GM18909 (cell line): ENCODE results near the gene PHACTR1.
"Not testable (repeated sequence)": the region's sequence is repeated elsewhere in the genome, so short reads cannot be mapped to it uniquely, and the experiment has no call there.

Experiments
- ATAC-seq: cut with Tn5 transposase; IDR thresholded peaks from one replicate; pipeline ENCODE4 v1.9.1; 2021; ENCODE audit warnings: mild to moderate bottlenecking; ENCODE audit not compliant: unreplicated experiment, poor library complexity

The PHACTR1 gene

DNA sequence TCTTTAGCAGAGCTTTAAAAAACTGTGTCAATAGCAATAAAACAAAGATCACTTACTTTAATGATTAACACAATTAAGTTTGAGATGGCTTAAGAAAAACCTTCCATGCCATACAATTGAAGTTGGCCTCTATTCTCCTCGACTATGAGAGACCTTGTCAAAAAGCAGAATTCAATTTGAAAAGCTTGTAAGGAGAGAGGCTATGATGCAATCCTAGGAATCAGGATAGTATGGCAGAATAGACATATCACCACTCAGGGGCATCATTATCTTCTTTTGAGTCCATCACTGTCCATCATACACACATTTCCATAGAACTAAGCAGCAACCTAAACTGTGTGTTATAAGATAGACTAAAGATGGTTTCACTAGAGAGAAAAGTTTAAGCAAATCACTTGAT is 594.6 kb downstream of the PHACTR1 start:
- no peak for ATAC-seq

DNA sequence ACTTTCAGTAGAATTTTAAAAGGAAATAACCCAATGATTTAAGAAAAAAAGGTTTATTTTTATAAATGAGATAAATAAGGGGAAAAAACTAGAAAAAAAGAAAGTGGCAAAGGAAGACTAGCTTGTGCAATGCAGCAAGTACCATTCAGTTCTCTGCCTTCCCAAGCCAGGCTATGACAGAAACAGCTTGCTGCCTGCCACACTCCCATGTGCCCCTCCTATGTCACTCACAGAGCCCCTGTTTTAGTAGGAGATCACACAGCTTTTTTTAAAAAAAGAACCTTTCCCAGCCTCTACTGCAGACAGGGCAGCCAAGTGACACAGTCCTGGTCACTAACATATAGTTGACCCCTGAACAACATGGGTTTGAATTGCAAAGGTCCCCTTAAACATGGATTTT is 598.2 kb downstream of the PHACTR1 start:
- no peak for ATAC-seq

DNA sequence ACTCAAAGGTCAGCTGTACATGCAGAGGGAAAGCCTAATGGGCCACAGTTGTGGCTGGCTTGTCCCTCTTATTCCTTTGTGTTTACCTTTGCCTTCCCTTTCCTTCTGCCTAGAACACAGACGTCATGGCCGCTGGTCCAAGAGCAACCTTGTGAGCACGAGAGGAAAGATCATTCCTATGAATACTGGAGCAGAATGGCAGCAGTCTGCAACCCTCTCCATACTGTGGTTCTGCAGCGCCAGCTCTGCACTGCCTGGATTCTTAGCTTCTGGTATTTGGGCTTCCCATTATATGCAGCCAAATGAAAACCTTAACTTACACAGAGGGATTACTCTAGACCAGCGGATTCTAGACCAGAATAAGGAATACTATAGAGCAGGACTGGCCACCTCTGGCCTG is 599.3 kb downstream of the PHACTR1 start:
- no peak for ATAC-seq

DNA sequence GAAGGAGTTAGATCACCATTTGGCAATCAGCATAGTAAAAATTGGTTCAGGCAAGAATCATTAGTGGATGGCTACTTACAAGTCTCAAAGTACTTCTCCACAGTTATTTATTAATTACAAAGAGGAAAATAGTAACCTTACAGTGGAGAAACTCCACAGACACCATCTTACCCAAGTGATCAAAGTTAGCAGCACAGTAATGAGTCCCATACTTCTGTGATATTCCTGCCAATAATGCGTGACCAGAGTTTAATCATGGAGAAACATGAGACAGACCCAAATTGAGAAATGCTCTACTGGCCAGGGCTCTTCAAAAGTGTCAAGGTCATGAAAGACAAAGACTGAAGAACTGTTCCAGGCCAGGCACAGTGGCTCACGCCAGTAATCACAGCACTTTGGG is 602.3 kb downstream of the PHACTR1 start:
- ATAC-seq = no peak

DNA sequence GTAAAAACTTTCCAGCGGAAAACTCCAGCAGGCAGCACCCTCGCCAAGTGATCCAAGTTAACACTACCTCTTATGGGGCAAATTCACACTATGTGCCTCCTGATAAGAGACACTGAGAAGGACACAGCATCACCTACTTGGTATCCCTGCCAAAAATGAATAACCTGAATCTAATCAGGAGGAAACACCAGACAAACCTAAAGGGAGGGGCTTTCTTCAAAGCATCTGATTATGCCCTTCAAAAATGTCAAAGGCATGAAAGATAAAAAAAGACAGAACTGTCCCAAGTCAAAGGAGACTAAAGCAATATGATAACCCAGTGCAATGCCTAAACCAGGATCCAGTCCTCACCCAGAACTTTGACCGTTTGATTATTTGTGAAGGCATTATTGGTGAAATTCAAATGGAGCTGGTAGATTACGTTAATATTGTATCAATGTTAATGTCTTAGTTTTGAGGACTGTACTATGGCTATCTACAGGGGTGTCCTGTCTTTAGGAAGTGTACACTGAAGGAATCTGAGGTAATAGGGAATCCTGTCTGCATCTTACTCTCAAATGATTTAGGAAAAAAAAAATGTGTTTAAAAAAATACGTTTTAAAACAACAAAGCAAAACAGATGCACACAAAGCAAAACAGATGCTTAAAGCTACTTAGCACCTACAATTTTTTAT is 603.5 kb downstream of the PHACTR1 start:
- ATAC-seq = no peak

DNA sequence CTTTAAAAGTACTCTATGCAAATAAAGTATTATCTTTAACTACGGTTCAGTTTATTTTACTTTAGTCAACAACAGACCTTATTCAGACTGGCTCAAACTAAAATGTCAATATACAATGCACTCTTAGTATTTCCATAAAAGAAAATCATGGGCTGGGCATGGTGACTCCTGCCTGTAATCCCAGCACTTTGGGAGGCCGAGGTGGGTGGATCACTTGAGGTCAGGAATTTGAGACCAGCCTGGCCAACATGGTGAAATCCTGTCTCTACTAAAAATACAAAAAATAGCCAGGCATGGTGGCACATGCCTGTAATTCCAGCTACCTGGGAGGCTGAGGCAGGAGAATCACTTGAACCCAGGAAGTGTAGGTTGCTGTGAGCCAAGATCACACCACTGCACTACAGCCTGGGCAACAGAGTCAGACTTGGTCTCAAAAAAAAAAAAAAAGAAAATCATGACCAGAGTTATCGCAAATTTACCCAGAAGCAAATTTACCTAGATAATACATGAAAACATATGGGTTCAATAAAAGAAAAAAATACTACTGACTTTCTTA is 609.5 kb downstream of the PHACTR1 start:
- not testable (repeated sequence) for ATAC-seq

DNA sequence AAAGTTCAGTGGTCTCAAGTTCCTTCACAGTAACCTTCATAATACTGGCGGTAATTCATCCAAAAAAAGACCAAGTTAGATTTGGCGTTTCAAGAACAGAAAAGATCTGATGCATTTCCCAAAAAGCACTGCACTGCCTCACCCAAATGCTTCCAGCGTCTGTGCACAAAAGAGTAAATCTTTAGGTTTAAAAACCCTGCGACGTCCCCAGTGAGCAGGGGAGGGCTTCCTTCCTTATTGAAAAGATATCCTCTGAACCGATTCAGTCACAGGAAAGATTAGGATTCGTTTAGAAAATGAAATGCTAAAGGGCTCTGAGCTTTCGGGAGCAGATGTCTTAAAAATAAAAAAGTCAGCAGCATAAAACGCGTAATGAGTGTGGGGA is 611.1 kb downstream of the PHACTR1 start:
- ATAC-seq = no peak

DNA sequence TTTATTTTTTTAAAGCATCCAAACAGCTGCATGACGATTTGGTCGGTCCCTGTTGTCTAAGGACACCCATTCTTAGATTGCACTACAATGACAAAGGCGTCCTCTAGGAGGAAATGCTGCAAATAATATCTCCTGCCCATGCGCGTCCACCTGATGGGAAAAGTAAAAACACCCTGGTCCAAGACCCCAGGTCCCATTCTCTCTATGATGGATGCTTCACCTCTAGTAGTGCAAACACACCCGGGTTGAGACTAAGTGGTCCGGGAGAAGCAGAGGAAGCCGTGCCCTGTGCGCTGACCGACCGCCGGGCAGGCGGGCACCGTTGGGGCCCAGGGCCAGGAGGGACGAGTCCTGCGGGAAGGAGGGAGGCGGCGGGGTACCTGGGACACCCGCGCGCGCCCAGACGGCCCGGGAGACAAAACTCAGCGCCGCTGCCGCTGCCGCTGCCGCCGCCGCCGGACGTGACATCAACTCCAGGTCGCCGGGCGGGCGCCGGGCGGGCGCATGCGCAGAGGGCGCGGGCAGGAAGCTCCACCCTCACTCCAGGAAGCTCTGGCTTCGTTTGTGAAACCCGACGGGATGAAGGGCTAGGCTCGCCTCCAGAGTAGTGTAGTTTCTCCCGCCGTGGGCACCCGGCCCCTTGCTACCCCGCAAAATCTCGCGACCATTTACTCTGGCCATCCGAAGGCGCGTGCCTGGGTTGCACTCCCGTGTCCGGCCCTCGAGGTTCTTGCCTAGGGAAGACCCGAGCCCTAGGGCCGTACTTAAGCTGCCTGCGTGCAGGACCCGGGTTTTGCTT is 611.7 kb downstream of the PHACTR1 start, which contains the start of gene TBC1D7:
TSS of gene TBC1D7 (minus strand) at position 462 of the 799 bp plus-strand sequence. CDS start 1,639 bp downstream, outside the sequence.
- ATAC-seq = peak; percentile 91

DNA sequence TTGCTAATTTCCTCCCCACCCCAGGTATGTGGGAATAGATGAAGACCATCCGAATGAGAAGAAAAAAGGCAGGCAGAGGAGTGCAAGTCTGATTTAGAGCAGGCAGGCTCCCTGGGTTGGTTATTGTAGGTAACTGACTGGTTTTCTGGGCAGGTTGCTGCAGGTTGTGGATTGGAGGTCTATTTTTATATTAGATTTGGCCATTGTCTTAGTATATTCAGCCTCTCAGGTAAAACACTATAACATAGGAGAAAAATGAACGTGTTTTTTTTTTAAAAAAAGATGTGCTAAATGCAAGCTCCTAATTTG is 612.3 kb downstream of the PHACTR1 start:
- no peak for ATAC-seq

DNA sequence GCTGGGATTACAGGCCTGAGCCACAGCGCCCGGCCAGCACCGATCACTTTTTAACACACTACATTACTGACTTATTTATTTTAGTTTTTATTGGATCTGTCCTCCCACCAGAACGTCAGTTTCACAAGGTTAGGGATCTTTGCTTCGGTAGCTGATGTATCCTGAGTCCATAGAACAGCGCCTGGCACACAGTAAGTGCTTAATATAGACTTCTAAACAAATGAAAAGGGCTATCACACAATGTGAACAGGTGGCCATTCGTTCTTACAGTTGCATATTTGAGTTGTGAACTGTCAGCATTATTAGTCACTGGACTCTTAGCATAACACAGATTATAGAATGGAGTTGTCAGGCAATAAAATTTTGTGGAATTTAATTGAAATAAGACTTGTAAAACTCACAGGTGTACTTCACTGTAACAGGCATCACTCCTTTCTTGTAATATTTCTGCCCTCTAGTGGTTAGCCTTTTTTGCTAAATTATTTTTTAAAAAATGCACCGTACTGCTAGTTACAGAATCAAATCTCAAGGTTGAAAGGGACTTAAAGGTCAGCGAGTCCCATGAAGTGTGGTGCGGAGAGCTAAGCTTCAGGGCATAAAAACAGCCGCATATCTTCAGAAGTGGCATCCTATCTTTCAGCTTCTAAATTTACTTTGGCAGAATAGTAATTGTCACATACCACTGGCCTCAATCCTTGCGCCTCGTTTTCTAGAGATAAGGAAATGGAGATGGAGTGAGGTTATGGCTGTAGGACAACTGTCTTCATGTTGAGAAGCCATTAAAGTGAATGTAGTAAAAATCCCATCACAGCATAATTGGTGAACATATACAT is 615.2 kb downstream of the PHACTR1 start:
- no peak for ATAC-seq

DNA sequence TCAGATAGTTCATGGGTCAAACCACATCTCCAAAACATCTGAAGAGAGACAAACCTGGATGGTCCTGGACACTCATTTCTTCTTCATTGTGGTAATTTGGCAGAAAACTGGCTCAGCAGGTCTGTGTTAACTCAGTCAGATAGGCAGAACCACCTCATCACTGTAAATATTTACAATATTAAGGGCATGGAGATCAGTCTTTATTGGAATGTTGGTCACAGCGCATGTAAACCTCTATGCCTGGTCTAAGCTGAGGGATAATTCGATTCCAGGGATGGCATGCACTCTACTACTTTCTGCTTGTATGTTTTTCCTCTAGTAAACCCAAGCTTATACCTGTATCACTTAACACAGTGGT is 615.8 kb downstream of the PHACTR1 start:
- no peak for ATAC-seq

DNA sequence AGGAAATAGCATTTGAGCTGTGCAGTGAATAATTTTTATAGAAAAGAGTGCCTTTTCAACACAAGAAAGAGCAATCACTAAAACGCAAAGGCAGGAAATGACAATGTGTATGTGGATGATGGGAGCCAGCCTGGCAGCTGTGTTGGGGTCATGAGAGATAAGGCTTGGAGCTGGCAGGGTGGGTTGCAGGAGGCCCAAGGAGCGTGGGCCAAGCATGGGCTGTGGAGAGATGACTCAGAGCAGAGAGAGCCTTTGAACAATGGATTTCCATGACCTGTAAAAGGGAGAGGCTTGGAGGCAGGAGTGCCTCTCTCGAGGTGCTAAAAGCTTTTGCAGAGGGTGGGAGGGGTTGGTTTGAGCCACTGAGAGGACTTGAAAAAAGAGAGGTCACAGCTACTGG is 618.4 kb downstream of the PHACTR1 start:
- ATAC-seq = no peak

DNA sequence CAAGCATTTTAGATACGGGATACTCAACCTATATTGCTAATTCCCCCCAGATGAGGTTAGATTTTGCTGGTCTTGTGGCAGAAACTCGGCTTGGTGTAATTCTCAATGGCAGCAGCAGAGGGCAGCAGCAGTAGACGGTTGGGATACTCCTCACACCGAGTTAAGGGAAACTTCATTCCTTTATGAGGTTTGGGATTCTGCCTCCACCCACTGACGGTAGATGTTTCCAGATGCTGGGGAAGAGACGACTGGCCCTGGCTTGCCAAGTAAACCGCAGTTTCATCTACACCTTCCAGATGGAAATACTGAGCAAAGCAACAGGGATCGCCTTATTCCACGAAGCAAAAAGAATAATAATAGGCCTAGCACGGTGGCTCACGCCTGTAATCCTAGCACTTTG is 620.0 kb downstream of the PHACTR1 start:
- ATAC-seq = no peak

DNA sequence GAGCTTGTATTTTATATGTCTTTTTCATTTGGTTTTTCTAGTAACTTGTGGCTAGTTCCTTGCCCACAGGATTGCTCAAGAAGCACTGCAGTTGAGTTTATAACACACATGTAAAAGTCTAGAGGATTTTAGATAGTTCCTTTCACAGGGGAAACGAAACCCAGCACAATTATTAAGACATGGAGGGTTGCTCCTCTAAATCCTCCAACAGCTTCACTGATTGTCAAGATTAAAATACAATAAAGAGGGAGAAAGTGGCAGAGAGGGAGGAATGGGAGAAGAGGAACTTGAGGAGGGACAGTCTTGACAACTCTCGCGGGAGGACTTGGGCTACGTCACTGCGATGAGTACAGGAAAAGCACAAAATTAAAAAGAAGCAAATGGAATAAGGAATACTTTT is 621.5 kb downstream of the PHACTR1 start:
- ATAC-seq = no peak
